HepG2 (cell line): ENCODE measurements around the gene FAM32A. TPM values are rescaled to one million over a fixed set of nuclear protein-coding genes. Genes with fewer than 3 reads are reported as not detected.

Experiments
- BCL3 ChIP-seq: sonication (generic); formaldehyde crosslinking; IDR thresholded peaks from 2 replicates; pipeline ENCODE4 v1.5.1; 2020; ENCODE audit warnings: mild to moderate bottlenecking, missing genetic modification reagents, moderate library complexity
- FOXK2 ChIP-seq: fragments of 450-650 bp; IDR thresholded peaks from 2 replicates; pipeline ENCODE4 v1.6.1; 2016
- KIAA2018 ChIP-seq: sonication (generic); formaldehyde crosslinking; IDR thresholded peaks from 2 replicates; pipeline ENCODE4 v1.5.0; 2020; ENCODE audit warnings: mild to moderate bottlenecking, missing genetic modification reagents, borderline replicate concordance
- PAX8 ChIP-seq: sonication (generic); formaldehyde crosslinking; IDR thresholded peaks from 2 replicates; pipeline ENCODE4 v1.8.0; 2022; ENCODE audit warnings: mild to moderate bottlenecking, missing genetic modification reagents, borderline replicate concordance
- RARG ChIP-seq: sonication (generic); formaldehyde crosslinking; IDR thresholded peaks from 2 replicates; pipeline ENCODE4 v1.4.0; 2020; ENCODE audit warnings: low read depth, mild to moderate bottlenecking, missing genetic modification reagents
- ZBTB40 ChIP-seq, 2 experiments: fragments of 450-650 bp in 1 of 2; sonication (generic) in 1 of 2; formaldehyde crosslinking in 1 of 2; IDR thresholded peaks; 2 replicates each; pipeline versions ENCODE4 v1.6.1 to v1.8.0; 2016 to 2022; ENCODE audit warnings: antibody characterized with exemption in 1 of 2, mild to moderate bottlenecking in 1 of 2, missing genetic modification reagents in 1 of 2
- ZSCAN20 ChIP-seq: sonication (generic); formaldehyde crosslinking; IDR thresholded peaks from 2 replicates; pipeline ENCODE4 v1.4.0; 2020; ENCODE audit warnings: missing genetic modification reagents, mild to moderate bottlenecking, borderline replicate concordance
- polyA plus RNA-seq, 8 experiments: library from polyadenylated mRNA; depleted of rRNA in 3 of 8; stranded (reverse) in 7 of 8; unstranded in 1 of 8; fragments of >200 nt; fragmentation: Illumina TruSeq in 4 of 8; extraction: Trizol in 4 of 8; gene quantifications; 2 replicates each; pipeline versions ENCODE4 v1.2.1 to v1.2.3, GENCODE V29; 2011 to 2016; ENCODE audit warnings: low read depth in 4 of 8, missing spikeins in 1 of 8, mixed read lengths in 1 of 8; ENCODE audit not compliant: insufficient read depth in 1 of 8
- total RNA-seq, 5 experiments: library from RNA; depleted of rRNA; stranded (reverse); fragments of >200 nt; fragmentation: Illumina TruSeq; extraction: Trizol; gene quantifications; 2 replicates each; pipeline ENCODE4 v1.2.3, GENCODE V29; 2016; ENCODE audit warnings: low read depth in 1 of 5
- TF ChIP-seq, protein P1 (sequence below): sonication (generic); formaldehyde crosslinking; IDR thresholded peaks from 2 replicates; pipeline ENCODE4 v1.5.0; 2020; ENCODE audit warnings: missing genetic modification reagents

FAM32A gene
- total and polyA plus RNA-seq, 2 of the 13 experiments (the other 11 are each of a cell fraction or from before 2014, with no cell fraction given), result 85.8 to 86.2 TPM

- TF ChIP-seq KIAA2018 (CRISPR knock-in tag) (no peak), PAX8 (CRISPR knock-in tag) (no peak), ZSCAN20 (CRISPR knock-in tag) (no peak), BCL3 (CRISPR knock-in tag) (no peak), ZBTB40 (IDR thresholded peaks at IDR 0.05) (peak; percentile 89), ZBTB40 (CRISPR knock-in tag; IDR thresholded peaks at IDR 0.05) (no peak), FOXK2 (0 out of 2 replicates have a peak, but pooled peaks have one; percentile 20), RARG (CRISPR knock-in tag) (no peak)
- TF ChIP-seq, protein P1, sequence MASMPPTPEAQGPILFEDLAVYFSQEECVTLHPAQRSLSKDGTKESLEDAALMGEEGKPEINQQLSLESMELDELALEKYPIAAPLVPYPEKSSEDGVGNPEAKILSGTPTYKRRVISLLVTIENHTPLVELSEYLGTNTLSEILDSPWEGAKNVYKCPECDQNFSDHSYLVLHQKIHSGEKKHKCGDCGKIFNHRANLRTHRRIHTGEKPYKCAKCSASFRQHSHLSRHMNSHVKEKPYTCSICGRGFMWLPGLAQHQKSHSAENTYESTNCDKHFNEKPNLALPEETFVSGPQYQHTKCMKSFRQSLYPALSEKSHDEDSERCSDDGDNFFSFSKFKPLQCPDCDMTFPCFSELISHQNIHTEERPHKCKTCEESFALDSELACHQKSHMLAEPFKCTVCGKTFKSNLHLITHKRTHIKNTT (CRISPR knock-in tag), result no peak
Observed at GRCh38 chr19:16185123-16185767, at the start of gene FAM32A (continued).
